Sigmoid colon (tissue), 4 donors: ENCODE measurements around the gene VPS8.

Experiments used
- CTCF ChIP-seq, 4 experiments: fragments of 450-650 bp in 3 of 4; fragments of 200-600 bp in 1 of 4; IDR thresholded peaks; one replicate each; pipeline ENCODE4 v1.5.1; 2016 to 2019; ENCODE audit warnings: antibody characterized with exemption in 4 of 4, mild to moderate bottlenecking in 3 of 4, moderate library complexity in 2 of 4
- POLR2AphosphoS5 ChIP-seq, 4 donors: sonication (generic); formaldehyde crosslinking; IDR thresholded peaks; one replicate each; pipeline ENCODE4 v1.6.1; 2017; ENCODE audit warnings: antibody characterized with exemption in 4 of 4

GRCh38 chr3:185030951-185031350, 219.0 kb downstream of the VPS8 start:
- TF ChIP-seq CTCF (IDR thresholded peaks at IDR 0.05) (no peak), POLR2AphosphoS5 (IDR thresholded peaks at IDR 0.05) (no peak)
